Esophagus squamous epithelium (tissue), 5 donors: Measurements from ENCODE around the gene FAM222A. TPM values are rescaled to one million over a fixed set of nuclear protein-coding genes. Genes with fewer than 3 reads are reported as not detected.

Experiments used
- DNase-seq: peaks from one replicate; lab custom pipeline; 2025; lab: John Stamatoyannopoulos, UW
- H3K27ac ChIP-seq, 4 donors: fragments of 200-600 bp; sonication (generic); one replicate each; pipeline ENCODE4 v1.5.1; 2016 to 2019; ENCODE audit warnings: mild to moderate bottlenecking in 1 of 4
- H3K27me3 ChIP-seq, 4 donors: fragments of 200-600 bp; sonication (generic); 1 replicate in 3 of 4; 2 replicates in 1 of 4; pipeline versions ENCODE4 v1.5.1 to v1.6.0; 2017 to 2021; ENCODE audit warnings: antibody characterized with exemption in 1 of 4
- H3K36me3 ChIP-seq, 3 donors: fragments of 200-600 bp; sonication (generic); one replicate each; pipeline ENCODE4 v1.5.1; 2016 to 2019
- H3K4me1 ChIP-seq, 3 donors: fragments of 200-600 bp; sonication (generic); one replicate each; pipeline ENCODE4 v1.5.1; 2017 to 2019
- H3K4me3 ChIP-seq, 4 donors: fragments of 200-600 bp; sonication (generic); 1 replicate in 3 of 4; 2 replicates in 1 of 4; pipeline ENCODE4 v1.5.1; 2016 to 2019; ENCODE audit warnings: mild to moderate bottlenecking in 2 of 4, moderate library complexity in 1 of 4
- H3K9me3 ChIP-seq, 3 donors: fragments of 200-600 bp; sonication (generic); one replicate each; pipeline ENCODE4 v1.5.1; 2016 to 2019
- CTCF ChIP-seq, 6 experiments: fragments of 450-650 bp in 4 of 6; fragments of 200-600 bp in 2 of 6; sonication (generic) in 2 of 6; IDR thresholded peaks; one replicate each; pipeline ENCODE4 v1.5.1; 2016 to 2019; ENCODE audit warnings: antibody characterized with exemption in 6 of 6, mild to moderate bottlenecking in 4 of 6, moderate library complexity in 4 of 6
- POLR2A ChIP-seq, 4 donors: fragments of 450-650 bp; IDR thresholded peaks; one replicate each; pipeline ENCODE4 v1.6.1; 2017; ENCODE audit warnings: antibody characterized with exemption in 4 of 4, mild to moderate bottlenecking in 4 of 4, moderate library complexity in 3 of 4
- WGBS, 2 donors: methylation state at CpG; one replicate each; pipeline ENCODE4 v1.1.5; 2018; 5-methylcytosine and 5-hydroxymethylcytosine counted together
- intact Hi-C: fragments of 100-400 bp; cut with DNase I; formaldehyde crosslinking; loops from one replicate; pipeline ENCODE4 v1.15.0; 2022
- total RNA-seq, 4 donors: library from RNA; depleted of rRNA; stranded (reverse); fragments of >200 nt; gene quantifications; one replicate each; pipeline ENCODE4 v1.1.0, GENCODE V29; 2016
- donor health status: DM: yes; HTN: yes; CAD: no.

Gene FAM222A
- total RNA-seq, 4 donors from 2014 or later: 0.57 to 9.3 (median 5.0) TPM

- TF ChIP-seq CTCF (IDR thresholded peaks at IDR 0.05) (no peak), POLR2A (IDR thresholded peaks at IDR 0.05) (no peak)
- Histone ChIP-seq H3K4me1 (peaks cover 0 to 7% (median 6%) of the 10 kb centered on the region in 3 donors), H3K9me3 (no peaks in the 10 kb centered on the region), H3K4me3 (no peak overlapping the region), H3K36me3 (peaks cover 0 to 29% (median 0%) of the 10 kb centered on the region in 3 donors), H3K27me3 (no peaks in the 10 kb centered on the region), H3K27ac (no peak overlapping the region)
- 65 to 77% methylated on average over 5 of the region's 5 CpGs for WGBS, 2 donors
- DNase-seq: no peak
- intact Hi-C loops: no loop called here
These were observed 98.0 kb downstream of the FAM222A start for GRCh38 chr12:109811624-109811995.

GRCh38 chr12:109813810-109814416, 100.3 kb downstream of the FAM222A start:
- Histone ChIP-seq H3K4me1 (peaks cover 4 to 14% (median 6%) of the 10 kb centered on the region in 3 donors), H3K4me3 (no peak overlapping the region), H3K36me3 (peaks cover 0 to 29% (median 0%) of the 10 kb centered on the region in 3 donors), H3K9me3 (no peaks in the 10 kb centered on the region), H3K27ac (no peak overlapping the region), H3K27me3 (peaks cover 0 to 3% (median 0%) of the 10 kb centered on the region in 4 donors)
- 86 to 88% methylated on average over 6 of the region's 6 CpGs for WGBS, 2 donors
- intact Hi-C loops: no loop called here
- no peak for DNase-seq
- TF ChIP-seq CTCF (IDR thresholded peaks at IDR 0.05): no peak
- TF ChIP-seq POLR2A (IDR thresholded peaks at IDR 0.05): no peak

- Histone ChIP-seq H3K4me1 (peaks cover 6 to 22% (median 8%) of the 10 kb centered on the region in 3 donors), H3K27ac (no peak overlapping the region), H3K36me3 (peaks cover 0 to 29% (median 0%) of the 10 kb centered on the region in 3 donors), H3K9me3 (no peaks in the 10 kb centered on the region), H3K4me3 (no peak overlapping the region), H3K27me3 (peaks cover 0 to 3% (median 0%) of the 10 kb centered on the region in 4 donors)
- WGBS, 2 donors: 86% methylated on average over 16 of the region's 20 CpGs; no CpG with 5 or more reads in 1 of the 2 donors
- intact Hi-C loops: no loop called here
- TF ChIP-seq POLR2A (IDR thresholded peaks at IDR 0.05) (no peak), CTCF (IDR thresholded peaks at IDR 0.05) (no peak)
- DNase-seq: no peak
These were observed 101.0 kb downstream of the FAM222A start for GRCh38 chr12:109814600-109815150.

- Histone ChIP-seq H3K4me1 (peaks cover 6 to 27% (median 8%) of the 10 kb centered on the region in 3 donors), H3K9me3 (no peaks in the 10 kb centered on the region), H3K27ac (no peak overlapping the region), H3K36me3 (peaks cover 0 to 29% (median 0%) of the 10 kb centered on the region in 3 donors), H3K4me3 (no peak overlapping the region), H3K27me3 (peaks cover 0 to 3% (median 0%) of the 10 kb centered on the region in 4 donors)
- TF ChIP-seq CTCF (IDR thresholded peaks at IDR 0.05) (no peak), POLR2A (IDR thresholded peaks at IDR 0.05) (no peak)
- no peak for DNase-seq
- intact Hi-C loops: no loop called here
- 93% methylated on average over 2 of the region's 4 CpGs; no CpG with 5 or more reads in 1 of the 2 donors for WGBS, 2 donors
These were observed 101.6 kb downstream of the FAM222A start for GRCh38 chr12:109815225-109815624.
